ENCODE data around the gene HGF.

The HGF gene

DNA sequence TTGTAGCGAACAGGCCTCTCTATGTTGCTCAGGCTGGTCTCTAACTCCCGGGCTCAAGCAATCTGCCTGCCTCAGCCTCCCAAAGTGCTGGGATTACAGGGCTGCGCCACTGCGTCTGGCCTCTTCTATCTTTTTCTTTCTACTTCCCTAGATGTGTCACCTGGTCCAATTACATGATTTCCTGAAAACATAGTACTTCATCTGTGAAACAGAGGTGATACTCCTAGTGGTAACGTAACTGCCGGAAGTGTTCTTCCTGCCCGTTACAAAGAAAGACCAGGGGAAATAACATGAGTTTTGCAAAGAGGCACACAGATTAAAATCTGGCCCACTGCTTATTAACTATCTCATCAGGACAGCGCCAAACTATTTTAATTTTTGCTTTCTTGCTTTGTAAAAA lies 18.4 kb upstream of the HGF start:
- no peak overlapping the region for H3K4me3 ChIP-seq (ENCODE audit: low read depth, low read length)
- DNase-seq (ENCODE audit: low read depth): no peak
- TF ChIP-seq CTCF (conservative IDR thresholded peaks at IDR 0.05; ENCODE audit: low read depth, low read length): no peak

GRCh38 chr7:81783818-81784217 lies 14.0 kb upstream of the HGF start:
- no peak for TF ChIP-seq CTCF (conservative IDR thresholded peaks at IDR 0.05; ENCODE audit: low read depth, low read length)
- no peak for DNase-seq (ENCODE audit: low read depth)
- no peak overlapping the region for H3K4me3 ChIP-seq (ENCODE audit: low read depth, low read length)

DNA sequence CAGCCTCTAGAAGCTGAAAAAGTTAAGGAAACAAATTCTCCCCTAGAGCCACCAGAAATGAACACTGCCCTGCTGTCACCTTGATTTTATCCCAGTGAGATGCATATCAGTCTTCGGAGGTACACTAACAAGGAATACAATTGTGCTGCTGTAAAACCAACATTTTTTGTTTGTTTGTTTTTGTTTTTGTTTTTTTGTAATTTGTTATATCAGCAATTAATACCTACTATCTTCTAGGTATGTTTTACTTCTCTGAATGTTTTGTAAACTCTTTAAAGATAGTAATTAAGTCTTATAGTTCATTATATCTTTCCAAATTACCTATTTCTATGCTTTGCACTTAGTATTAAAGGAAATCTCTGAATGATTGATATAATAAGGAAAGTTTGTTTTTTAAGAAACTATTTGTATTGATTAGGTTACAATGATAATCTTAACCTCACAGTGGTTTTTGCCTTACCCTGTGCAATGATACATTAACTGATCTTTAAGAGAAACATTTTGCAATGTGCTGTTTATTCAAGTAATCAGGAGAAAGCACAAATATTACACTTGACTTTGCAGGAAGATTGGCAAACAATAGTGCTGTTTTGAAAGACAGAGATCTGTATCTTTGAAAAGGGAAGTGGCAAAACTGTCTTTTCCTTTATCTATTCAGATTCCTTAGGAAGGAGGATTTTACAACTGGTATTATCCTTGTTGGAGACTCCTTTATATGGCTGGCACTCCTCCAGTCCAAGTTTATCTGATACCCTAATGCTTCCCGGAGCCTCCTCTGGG lies 11.3 kb upstream of the HGF start:
- no peak for DNase-seq (ENCODE audit: low read depth)
- no peak for TF ChIP-seq CTCF (conservative IDR thresholded peaks at IDR 0.05; ENCODE audit: low read depth, low read length)
- no peak overlapping the region for H3K4me3 ChIP-seq (ENCODE audit: low read depth, low read length)

GRCh38 chr7:81779706-81780105 lies 9.9 kb upstream of the HGF start:
- no peak for TF ChIP-seq CTCF (conservative IDR thresholded peaks at IDR 0.05; ENCODE audit: low read depth, low read length)
- DNase-seq (ENCODE audit: low read depth): no peak
- H3K4me3 ChIP-seq (ENCODE audit: low read depth, low read length): no peak overlapping the region

- no peak for DNase-seq (ENCODE audit: low read depth)
- no peak for TF ChIP-seq CTCF (conservative IDR thresholded peaks at IDR 0.05; ENCODE audit: low read depth, low read length)
- H3K4me3 ChIP-seq (ENCODE audit: low read depth, low read length): no peak overlapping the region
Measured at GRCh38 chr7:81777697-81778096, 7.8 kb upstream of the HGF start.

DNA sequence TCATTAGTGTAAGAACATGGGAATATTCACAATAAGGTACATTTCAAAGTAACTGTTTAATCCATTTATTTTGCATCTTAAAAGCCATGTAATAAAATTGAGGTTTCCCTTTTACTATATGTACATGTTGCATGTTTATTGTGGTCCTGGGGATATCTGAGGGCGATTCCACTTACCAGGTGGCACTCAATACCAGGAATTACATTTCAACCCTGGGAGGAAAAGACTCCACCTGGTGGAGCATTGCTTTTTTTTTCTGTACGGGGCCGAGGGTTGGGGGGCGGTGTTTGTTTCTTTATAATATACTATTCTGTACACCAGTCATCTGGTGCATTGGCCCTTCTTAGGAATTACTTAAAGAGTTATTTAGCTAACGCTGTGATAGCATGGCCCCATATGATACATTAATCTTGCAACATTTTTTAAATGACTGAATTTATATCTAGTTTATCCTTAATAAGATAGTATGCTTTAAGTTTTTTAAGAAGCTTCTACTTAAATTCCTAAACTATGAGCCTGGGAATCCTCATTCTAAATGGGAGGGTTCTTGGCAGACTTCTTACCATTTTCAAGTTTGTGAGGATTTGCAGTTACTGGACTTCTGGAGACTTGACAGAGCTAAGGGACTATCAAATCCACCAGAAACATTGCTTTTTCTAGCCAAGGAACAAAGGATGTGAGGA lies 7.2 kb upstream of the HGF start:
- peak; percentile 24 for TF ChIP-seq CTCF (conservative IDR thresholded peaks at IDR 0.05; ENCODE audit: low read depth, low read length)
- no peak for DNase-seq (ENCODE audit: low read depth)
- H3K4me3 ChIP-seq (ENCODE audit: low read depth, low read length): no peak overlapping the region

- no peak for DNase-seq (ENCODE audit: low read depth)
- no peak overlapping the region for H3K4me3 ChIP-seq (ENCODE audit: low read depth, low read length)
- no peak for TF ChIP-seq CTCF (conservative IDR thresholded peaks at IDR 0.05; ENCODE audit: low read depth, low read length)
Measured at GRCh38 chr7:81776161-81776560, 6.3 kb upstream of the HGF start.

Measured in choroid plexus epithelial cell (primary cell).